PFSK-1 (cell line): Measurements from ENCODE around the gene ANKRD24.

Source experiments
- FOXP2 ChIP-seq: optimal IDR thresholded peaks from 2 replicates; pipeline ENCODE3; 2011; ENCODE audit warnings: borderline replicate concordance, control low read depth, inconsistent platforms; ENCODE audit not compliant: insufficient read depth; ENCODE audit errors: extremely low read length, extremely low read depth
- POLR2AphosphoS5 ChIP-seq: IDR thresholded peaks from 2 replicates; pipeline ENCODE4 v1.6.1; 2012; ENCODE audit warnings: low read depth, mild to moderate bottlenecking, control low read depth, low read length, moderate library complexity
- REST ChIP-seq, 2 experiments: IDR thresholded peaks; 2 replicates each; pipeline versions ENCODE4 v1.6.1 to v1.8.0; 2011 to 2012; ENCODE audit warnings: low read depth in 2 of 2, low read length in 2 of 2, control low read depth in 1 of 2, inconsistent platforms in 1 of 2, mild to moderate bottlenecking in 1 of 2, moderate library complexity in 1 of 2; ENCODE audit not compliant: insufficient read depth in 1 of 2
- SIN3A ChIP-seq: IDR thresholded peaks from 2 replicates; pipeline ENCODE4 v1.6.1; 2012; ENCODE audit warnings: mild to moderate bottlenecking, low read length, moderate library complexity, borderline replicate concordance; ENCODE audit not compliant: insufficient read depth
- TAF1 ChIP-seq: IDR thresholded peaks from 2 replicates; pipeline ENCODE4 v1.6.1; 2012; ENCODE audit warnings: low read length, control low read depth, borderline replicate concordance; ENCODE audit not compliant: insufficient read depth

Gene ANKRD24

GRCh38 chr19:4220188-4220587 is 37.7 kb downstream of the ANKRD24 start:
- TF ChIP-seq POLR2AphosphoS5 (no peak), FOXP2 (no peak), TAF1 (no peak), SIN3A (no peak), REST (IDR thresholded peaks at IDR 0.05; ENCODE audit: insufficient read depth in 1 of 2, low read depth in 2 of 2, low read length in 2 of 2) (no peak)

- TF ChIP-seq TAF1 (no peak), POLR2AphosphoS5 (no peak), REST (IDR thresholded peaks at IDR 0.05; ENCODE audit: insufficient read depth in 1 of 2, low read depth in 2 of 2, low read length in 2 of 2) (no peak), SIN3A (no peak), FOXP2 (no peak)
Observed at GRCh38 chr19:4224470-4224869, 42.0 kb downstream of the ANKRD24 start.

- TF ChIP-seq FOXP2, result no peak
- TF ChIP-seq TAF1, result no peak
- no peak for TF ChIP-seq REST (IDR thresholded peaks at IDR 0.05; ENCODE audit: insufficient read depth in 1 of 2, low read depth in 2 of 2, low read length in 2 of 2)
- TF ChIP-seq SIN3A, result no peak
- TF ChIP-seq POLR2AphosphoS5, result no peak
Observed at GRCh38 chr19:4225885-4226284, 43.4 kb downstream of the ANKRD24 start.

- no peak for TF ChIP-seq REST (IDR thresholded peaks at IDR 0.05; ENCODE audit: insufficient read depth in 1 of 2, low read depth in 2 of 2, low read length in 2 of 2)
- no peak for TF ChIP-seq TAF1
- TF ChIP-seq SIN3A, result no peak
- TF ChIP-seq POLR2AphosphoS5, result no peak
- no peak for TF ChIP-seq FOXP2
Observed at GRCh38 chr19:4227771-4228170, 45.3 kb downstream of the ANKRD24 start.

- no peak for TF ChIP-seq TAF1
- TF ChIP-seq REST (IDR thresholded peaks at IDR 0.05; ENCODE audit: insufficient read depth in 1 of 2, low read depth in 2 of 2, low read length in 2 of 2), result no peak
- TF ChIP-seq POLR2AphosphoS5, result no peak
- no peak for TF ChIP-seq SIN3A
- no peak for TF ChIP-seq FOXP2
Observed at GRCh38 chr19:4228765-4229178, 46.3 kb downstream of the ANKRD24 start.
